HG03460 (cell line): ENCODE measurements around the gene OSBPL2.

Source experiments
- ATAC-seq: cut with Tn5 transposase; IDR thresholded peaks from one replicate; pipeline ENCODE4 v1.9.1; 2021; ENCODE audit not compliant: unreplicated experiment

OSBPL2 gene

GRCh38 chr20:62234339-62234738, 4.0 kb upstream of the OSBPL2 start:
- no peak for ATAC-seq

GRCh38 chr20:62235001-62235776, 3.1 kb upstream of the OSBPL2 start:
- no peak for ATAC-seq

- ATAC-seq, result no peak
These were observed 2.6 kb upstream of the OSBPL2 start for GRCh38 chr20:62235777-62236157.

- ATAC-seq, result no peak
These were observed 2.1 kb upstream of the OSBPL2 start for GRCh38 chr20:62236200-62236599.

- ATAC-seq, result no peak
These were observed 1.4 kb upstream of the OSBPL2 start for GRCh38 chr20:62236766-62237513.

GRCh38 chr20:62237514-62237800, 864 bp upstream of the OSBPL2 start:
- ATAC-seq, result no peak

- ATAC-seq, result peak; percentile 8
These were observed 402 bp downstream of the OSBPL2 start for GRCh38 chr20:62238569-62239277.

GRCh38 chr20:62239278-62239879, 1.1 kb downstream of the OSBPL2 start:
- ATAC-seq, result no peak

- ATAC-seq, result no peak
These were observed 1.8 kb downstream of the OSBPL2 start for GRCh38 chr20:62240020-62240685.

- ATAC-seq, result no peak
These were observed 3.2 kb downstream of the OSBPL2 start for GRCh38 chr20:62241506-62241905.

GRCh38 chr20:62242176-62242575, 3.9 kb downstream of the OSBPL2 start:
- no peak for ATAC-seq

GRCh38 chr20:62243106-62243505, 4.8 kb downstream of the OSBPL2 start:
- ATAC-seq, result no peak

GRCh38 chr20:62243906-62244515, 5.7 kb downstream of the OSBPL2 start:
- no peak for ATAC-seq

- ATAC-seq, result no peak
These were observed 6.4 kb downstream of the OSBPL2 start for GRCh38 chr20:62244644-62245108.

- ATAC-seq, result no peak
These were observed 7.6 kb downstream of the OSBPL2 start for GRCh38 chr20:62245911-62246280.

- ATAC-seq, result no peak
These were observed 8.1 kb downstream of the OSBPL2 start for GRCh38 chr20:62246431-62246830.

- no peak for ATAC-seq
These were observed 8.7 kb downstream of the OSBPL2 start for GRCh38 chr20:62246872-62247652.

GRCh38 chr20:62248890-62249560, 10.7 kb downstream of the OSBPL2 start:
- no peak for ATAC-seq

GRCh38 chr20:62252342-62252966, 14.1 kb downstream of the OSBPL2 start:
- ATAC-seq, result no peak
